HG03103 (cell line): ENCODE measurements around the gene VEPH1.

Source experiments
- ATAC-seq: cut with Tn5 transposase; IDR thresholded peaks from one replicate; pipeline ENCODE4 v1.9.1; 2021; ENCODE audit warnings: low read depth; ENCODE audit not compliant: unreplicated experiment

The VEPH1 gene

GRCh38 chr3:157526036-157526435 is 22.8 kb upstream of the VEPH1 start:
- no peak for ATAC-seq

GRCh38 chr3:157523814-157524213 is 20.6 kb upstream of the VEPH1 start:
- ATAC-seq: no peak

GRCh38 chr3:157522648-157523047 is 19.4 kb upstream of the VEPH1 start:
- ATAC-seq: no peak

GRCh38 chr3:157520485-157521150 is 17.4 kb upstream of the VEPH1 start:
- no peak for ATAC-seq

- no peak for ATAC-seq
Observed at GRCh38 chr3:157518881-157519280, 15.7 kb upstream of the VEPH1 start.

GRCh38 chr3:157516928-157517327 is 13.7 kb upstream of the VEPH1 start:
- no peak for ATAC-seq

- ATAC-seq: no peak
Observed at GRCh38 chr3:157515398-157515797, 12.2 kb upstream of the VEPH1 start.

GRCh38 chr3:157514371-157514895 is 11.2 kb upstream of the VEPH1 start:
- no peak for ATAC-seq

- ATAC-seq: no peak
Observed at GRCh38 chr3:157513585-157513984, 10.4 kb upstream of the VEPH1 start.

GRCh38 chr3:157512534-157512933 is 9.3 kb upstream of the VEPH1 start:
- ATAC-seq: no peak

- ATAC-seq: no peak
Observed at GRCh38 chr3:157508461-157508860, 5.2 kb upstream of the VEPH1 start.

- ATAC-seq: no peak
Observed at GRCh38 chr3:157501863-157502262, 1.4 kb downstream of the VEPH1 start.

- ATAC-seq: no peak
Observed at GRCh38 chr3:157500232-157500631, 3.0 kb downstream of the VEPH1 start.

GRCh38 chr3:157499342-157499963 is 3.8 kb downstream of the VEPH1 start:
- no peak for ATAC-seq

- ATAC-seq: no peak
Observed at GRCh38 chr3:157498371-157498770, 4.8 kb downstream of the VEPH1 start.

- ATAC-seq: no peak
Observed at GRCh38 chr3:157495846-157496245, 7.4 kb downstream of the VEPH1 start.

GRCh38 chr3:157494581-157495281 is 8.5 kb downstream of the VEPH1 start:
- ATAC-seq: no peak

GRCh38 chr3:157493627-157494550 is 9.3 kb downstream of the VEPH1 start:
- ATAC-seq: no peak

GRCh38 chr3:157491136-157491535 is 12.1 kb downstream of the VEPH1 start:
- ATAC-seq: no peak

GRCh38 chr3:157488144-157488543 is 15.1 kb downstream of the VEPH1 start:
- no peak for ATAC-seq

GRCh38 chr3:157487339-157487738 is 15.9 kb downstream of the VEPH1 start:
- no peak for ATAC-seq
